SK-N-SH treated with all-trans-retinoic acid at 6 μM for 48 hours (cell line): ENCODE measurements around the gene MYADM.

ENCODE experiments used
- ATAC-seq: fragments of 200-7000 bp; cut with Tn5 transposase; 3 replicates; pipeline ENCODE4 v1.9.1; 2020; ENCODE audit warnings: mild to moderate bottlenecking, moderate library complexity
- ARNTL ChIP-seq: fragments of 450-650 bp; formaldehyde crosslinking; IDR thresholded peaks from 2 replicates; pipeline ENCODE4 v1.5.0; 2020; ENCODE audit warnings: low read depth, mild to moderate bottlenecking, moderate library complexity, borderline replicate concordance
- BACH2 ChIP-seq: fragments of 250-450 bp; sonication (Bioruptor Pico); IDR thresholded peaks from 2 replicates; pipeline ENCODE4 v1.9.0; 2021; ENCODE audit warnings: mild to moderate bottlenecking, borderline replicate concordance
- CREB5 ChIP-seq: fragments of 250-450 bp; sonication (Bioruptor Pico); IDR thresholded peaks from 2 replicates; pipeline ENCODE4 v1.5.1; 2020; ENCODE audit warnings: low read depth, mild to moderate bottlenecking, moderate library complexity
- CSDC2 ChIP-seq: fragments of 250-450 bp; sonication (Bioruptor Pico); IDR thresholded peaks from 2 replicates; pipeline ENCODE4 v1.5.0; 2020; ENCODE audit warnings: mild to moderate bottlenecking, moderate library complexity
- CSRNP3 ChIP-seq: fragments of 250-450 bp; sonication (Bioruptor Pico); IDR thresholded peaks from 2 replicates; pipeline ENCODE4 v1.5.1; 2021; ENCODE audit warnings: mild to moderate bottlenecking, moderate library complexity
- ESRRG ChIP-seq: fragments of 250-450 bp; sonication (Bioruptor Pico); IDR thresholded peaks from 2 replicates; pipeline ENCODE4 v1.6.1; 2021; ENCODE audit warnings: mild to moderate bottlenecking
- GLIS3 ChIP-seq: fragments of 250-450 bp; sonication (Bioruptor Pico); IDR thresholded peaks from 2 replicates; pipeline ENCODE4 v1.5.0; 2020; ENCODE audit warnings: mild to moderate bottlenecking, moderate library complexity
- ISL1 ChIP-seq: fragments of 250-450 bp; sonication (Bioruptor Pico); IDR thresholded peaks from 2 replicates; pipeline ENCODE4 v2.1.2; 2022; ENCODE audit warnings: mild to moderate bottlenecking, moderate library complexity
- OSR1 ChIP-seq: fragments of 250-450 bp; sonication (Bioruptor Pico); IDR thresholded peaks from 2 replicates; pipeline ENCODE4 v1.8.0; 2022; ENCODE audit warnings: moderate library complexity, mild to moderate bottlenecking, inconsistent platforms
- PATZ1 ChIP-seq: fragments of 250-450 bp; sonication (Bioruptor Pico); IDR thresholded peaks from 2 replicates; pipeline ENCODE4 v1.8.0; 2020; ENCODE audit warnings: mild to moderate bottlenecking, moderate library complexity, borderline replicate concordance
- POU6F1 ChIP-seq: fragments of 250-450 bp; sonication (Bioruptor Pico); IDR thresholded peaks from 2 replicates; pipeline ENCODE4 v1.8.0; 2021; ENCODE audit warnings: low read depth, mild to moderate bottlenecking, moderate library complexity, borderline replicate concordance
- PPARA ChIP-seq: fragments of 250-450 bp; sonication (Bioruptor Pico); IDR thresholded peaks from 2 replicates; pipeline ENCODE4 v1.5.0; 2020; ENCODE audit warnings: mild to moderate bottlenecking, borderline replicate concordance
- RARB ChIP-seq: fragments of 250-450 bp; sonication (Bioruptor Pico); IDR thresholded peaks from 2 replicates; pipeline ENCODE4 v1.8.0; 2021; ENCODE audit warnings: mild to moderate bottlenecking, moderate library complexity
- SNAI2 ChIP-seq: fragments of 250-450 bp; sonication (Bioruptor Pico); IDR thresholded peaks from 2 replicates; pipeline ENCODE4 v1.5.0; 2020; ENCODE audit warnings: mild to moderate bottlenecking, moderate library complexity
- TCF4 ChIP-seq: fragments of 250-450 bp; sonication (Bioruptor Pico); IDR thresholded peaks from 2 replicates; pipeline ENCODE4 v1.8.0; 2021; ENCODE audit warnings: mild to moderate bottlenecking, moderate library complexity, borderline replicate concordance
- TOX ChIP-seq: fragments of 250-450 bp; sonication (Bioruptor Pico); IDR thresholded peaks from 2 replicates; pipeline ENCODE4 v1.8.0; 2021; ENCODE audit warnings: mild to moderate bottlenecking, moderate library complexity, borderline replicate concordance
- ZC3H10 ChIP-seq: fragments of 250-450 bp; sonication (Bioruptor Pico); IDR thresholded peaks from 2 replicates; pipeline ENCODE4 v1.5.1; 2021; ENCODE audit warnings: mild to moderate bottlenecking, moderate library complexity
- ZFP3 ChIP-seq: fragments of 250-450 bp; sonication (Bioruptor Pico); IDR thresholded peaks from 2 replicates; pipeline ENCODE4 v1.5.0; 2020; ENCODE audit warnings: mild to moderate bottlenecking, moderate library complexity
- ZFP30 ChIP-seq: fragments of 450-650 bp; formaldehyde crosslinking; IDR thresholded peaks from 2 replicates; pipeline ENCODE4 v1.5.0; 2022; ENCODE audit warnings: mild to moderate bottlenecking, moderate library complexity
- ZNF565 ChIP-seq: fragments of 450-650 bp; formaldehyde crosslinking; conservative IDR thresholded peaks from 2 replicates; pipeline ENCODE4 v1.5.0; 2020; ENCODE audit warnings: low read depth, mild to moderate bottlenecking, moderate library complexity
- ZNF70 ChIP-seq: fragments of 450-650 bp; formaldehyde crosslinking; IDR thresholded peaks from 2 replicates; pipeline ENCODE4 v1.5.0; 2020; ENCODE audit warnings: mild to moderate bottlenecking, moderate library complexity
- ZNF8 ChIP-seq: fragments of 450-650 bp; formaldehyde crosslinking; IDR thresholded peaks from 2 replicates; pipeline ENCODE4 v1.5.0; 2020; ENCODE audit warnings: mild to moderate bottlenecking, moderate library complexity
- TF ChIP-seq, protein P1 (sequence below): fragments of 250-450 bp; sonication (Bioruptor Pico); IDR thresholded peaks from 2 replicates; pipeline ENCODE4 v1.5.0; 2020; ENCODE audit warnings: mild to moderate bottlenecking, moderate library complexity

MYADM gene

DNA sequence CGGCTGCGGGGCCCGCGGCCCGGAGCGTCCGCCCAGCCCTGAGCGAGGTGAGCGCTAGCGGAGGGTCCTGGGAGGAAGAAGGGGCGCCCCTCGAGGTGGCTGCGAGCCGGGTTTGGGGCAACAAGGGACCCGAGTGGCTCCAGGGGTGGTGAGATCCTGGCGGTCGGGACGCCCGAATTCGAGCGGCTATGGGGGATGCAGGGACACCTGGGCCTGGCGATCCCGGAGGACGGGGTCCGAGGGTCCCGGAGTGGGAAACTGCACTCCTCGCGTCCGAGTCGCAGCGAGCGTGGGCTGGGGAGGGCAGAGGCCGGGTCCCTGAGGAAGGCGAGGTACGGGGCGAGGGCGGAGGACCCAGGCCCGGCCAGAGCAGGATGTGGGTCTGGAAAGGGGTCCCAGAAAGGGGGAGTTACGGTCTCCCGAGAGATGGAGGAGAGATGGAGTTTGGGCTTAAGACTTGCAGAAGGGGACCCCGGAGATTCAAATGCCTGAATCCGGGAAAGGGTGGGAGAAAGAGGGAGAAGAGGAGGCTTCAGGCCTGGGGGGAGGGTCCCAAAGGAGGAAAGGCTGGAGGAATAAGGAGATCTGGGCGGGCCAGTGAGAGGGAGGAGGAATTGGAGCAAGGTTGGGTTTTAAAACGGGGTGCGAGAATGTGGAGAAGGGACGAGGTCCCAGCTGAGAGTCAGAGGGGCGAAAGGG, 41.9 kb downstream of the MYADM start:
- 0 out of 3 replicates have a peak, but pooled peaks have one; percentile 4 for ATAC-seq
- TF ChIP-seq GLIS3 (CRISPR knock-in tag) (no peak), POU6F1 (no peak), CREB5 (CRISPR knock-in tag) (no peak), BACH2 (CRISPR knock-in tag) (no peak), SNAI2 (CRISPR knock-in tag) (no peak), PPARA (CRISPR knock-in tag) (no peak), ZNF565 (CRISPR knock-in tag) (no peak), RARB (no peak), ARNTL (CRISPR knock-in tag) (no peak)
- TF ChIP-seq, protein P1, sequence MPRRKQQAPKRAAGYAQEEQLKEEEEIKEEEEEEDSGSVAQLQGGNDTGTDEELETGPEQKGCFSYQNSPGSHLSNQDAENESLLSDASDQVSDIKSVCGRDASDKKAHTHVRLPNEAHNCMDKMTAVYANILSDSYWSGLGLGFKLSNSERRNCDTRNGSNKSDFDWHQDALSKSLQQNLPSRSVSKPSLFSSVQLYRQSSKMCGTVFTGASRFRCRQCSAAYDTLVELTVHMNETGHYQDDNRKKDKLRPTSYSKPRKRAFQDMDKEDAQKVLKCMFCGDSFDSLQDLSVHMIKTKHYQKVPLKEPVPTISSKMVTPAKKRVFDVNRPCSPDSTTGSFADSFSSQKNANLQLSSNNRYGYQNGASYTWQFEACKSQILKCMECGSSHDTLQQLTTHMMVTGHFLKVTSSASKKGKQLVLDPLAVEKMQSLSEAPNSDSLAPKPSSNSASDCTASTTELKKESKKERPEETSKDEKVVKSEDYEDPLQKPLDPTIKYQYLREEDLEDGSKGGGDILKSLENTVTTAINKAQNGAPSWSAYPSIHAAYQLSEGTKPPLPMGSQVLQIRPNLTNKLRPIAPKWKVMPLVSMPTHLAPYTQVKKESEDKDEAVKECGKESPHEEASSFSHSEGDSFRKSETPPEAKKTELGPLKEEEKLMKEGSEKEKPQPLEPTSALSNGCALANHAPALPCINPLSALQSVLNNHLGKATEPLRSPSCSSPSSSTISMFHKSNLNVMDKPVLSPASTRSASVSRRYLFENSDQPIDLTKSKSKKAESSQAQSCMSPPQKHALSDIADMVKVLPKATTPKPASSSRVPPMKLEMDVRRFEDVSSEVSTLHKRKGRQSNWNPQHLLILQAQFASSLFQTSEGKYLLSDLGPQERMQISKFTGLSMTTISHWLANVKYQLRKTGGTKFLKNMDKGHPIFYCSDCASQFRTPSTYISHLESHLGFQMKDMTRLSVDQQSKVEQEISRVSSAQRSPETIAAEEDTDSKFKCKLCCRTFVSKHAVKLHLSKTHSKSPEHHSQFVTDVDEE (CRISPR knock-in tag): no peak

DNA sequence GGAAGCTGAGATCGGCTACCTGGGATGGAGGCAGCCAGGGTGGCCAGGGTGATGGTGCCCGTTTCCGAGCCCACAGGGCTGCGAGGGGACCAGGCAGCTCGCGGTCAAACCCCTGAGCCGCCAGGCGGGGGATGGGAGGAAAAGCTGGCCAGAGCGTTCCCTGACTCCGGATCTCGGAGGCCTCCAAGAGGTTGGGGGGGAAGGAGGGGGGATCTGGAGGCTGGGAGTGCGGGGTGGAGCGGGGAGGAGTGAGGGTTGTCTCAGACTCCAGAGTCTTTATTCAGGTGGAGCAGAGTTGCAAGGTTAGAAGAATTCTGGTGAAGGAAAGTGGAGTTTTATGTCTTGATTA, 42.5 kb downstream of the MYADM start:
- TF ChIP-seq TCF4 (no peak), ARNTL (CRISPR knock-in tag) (no peak), ZC3H10 (CRISPR knock-in tag) (no peak), ISL1 (no peak), ZNF8 (CRISPR knock-in tag) (no peak), PPARA (CRISPR knock-in tag) (no peak), ESRRG (no peak), ZFP3 (CRISPR knock-in tag) (no peak), CSDC2 (no peak), SNAI2 (CRISPR knock-in tag) (no peak), PATZ1 (CRISPR knock-in tag) (no peak), TOX (CRISPR knock-in tag) (no peak), ZNF565 (CRISPR knock-in tag) (no peak), CREB5 (CRISPR knock-in tag) (no peak), CSRNP3 (CRISPR knock-in tag) (no peak), ZFP30 (CRISPR knock-in tag) (no peak), GLIS3 (CRISPR knock-in tag) (no peak), OSR1 (no peak), ZNF70 (no peak), RARB (no peak)
- no peak; the same call in 2 of the 3 replicates for ATAC-seq
